ENCODE measurements around the gene MIEF1. TPM values are rescaled to one million over a fixed set of nuclear protein-coding genes. Genes with fewer than 3 reads are reported as not detected.

The MIEF1 gene
- total RNA-seq, 2 donors from 2014 or later, result 24.0 to 38.6 TPM

GRCh38 chr22:39522567-39523300, 20.6 kb downstream of the MIEF1 start:
- peak overlapping the region; percentile 100 for H3K4me3 ChIP-seq
- H3K9me3 ChIP-seq, result no peaks in the 10 kb centered on the region
- intact Hi-C loops (cut with DNase I), result loop anchor here (5.0 to 10.0 kb wide), 2 partner anchors 178 to 650 kb away; partner anchors contain the start of genes CBX6 and SYNGR1
- peak overlapping the region; percentile 100 for H3K27ac ChIP-seq
- TF ChIP-seq CTCF (IDR thresholded peaks at IDR 0.05), result no peak
- peak; percentile 82 for TF ChIP-seq POLR2AphosphoS5 (IDR thresholded peaks at IDR 0.05)
- TF ChIP-seq POLR2A (IDR thresholded peaks at IDR 0.05), result no peak
- DNase-seq (ENCODE audit: low spot score), result peak; percentile 82
- peaks cover 17% of the 10 kb centered on the region for H3K4me1 ChIP-seq (replicated peaks)
- 6% methylated on average over 14 of the region's 14 CpGs for WGBS
- H3K36me3 ChIP-seq, result peaks cover 6 to 17% of the 10 kb centered on the region in 2 donors
- no peaks in the 10 kb centered on the region for H3K27me3 ChIP-seq (replicated peaks; ENCODE audit: insufficient read depth)

- TF ChIP-seq CTCF (IDR thresholded peaks at IDR 0.05), result no peak
- no peak for TF ChIP-seq POLR2AphosphoS5 (IDR thresholded peaks at IDR 0.05)
- no peak for TF ChIP-seq POLR2A (IDR thresholded peaks at IDR 0.05)
- no peaks in the 10 kb centered on the region for H3K9me3 ChIP-seq
- peaks cover 6 to 17% of the 10 kb centered on the region in 2 donors for H3K36me3 ChIP-seq
- DNase-seq (ENCODE audit: low spot score), result no peak
- 60% methylated on average over 13 of the region's 13 CpGs for WGBS
- H3K4me3 ChIP-seq, result no peak overlapping the region
- peak overlapping the region in 1 of 2 donors; percentile 100 for H3K27ac ChIP-seq
- peaks cover 27% of the 10 kb centered on the region for H3K4me1 ChIP-seq (replicated peaks)
- H3K27me3 ChIP-seq (replicated peaks; ENCODE audit: insufficient read depth), result no peaks in the 10 kb centered on the region
- intact Hi-C loops (cut with DNase I), result loop anchor here (5.0 to 10.0 kb wide), 2 partner anchors 179 to 652 kb away; partner anchors contain the start of genes CBX6 and SYNGR1
Measured at GRCh38 chr22:39524089-39524752, 22.1 kb downstream of the MIEF1 start.

- no peaks in the 10 kb centered on the region for H3K9me3 ChIP-seq
- H3K4me1 ChIP-seq (replicated peaks), result peaks cover 34% of the 10 kb centered on the region
- H3K27ac ChIP-seq, result peak overlapping the region in 1 of 2 donors; percentile 100
- TF ChIP-seq POLR2AphosphoS5 (IDR thresholded peaks at IDR 0.05), result no peak
- TF ChIP-seq CTCF (IDR thresholded peaks at IDR 0.05), result no peak
- TF ChIP-seq POLR2A (IDR thresholded peaks at IDR 0.05), result no peak
- WGBS, result 72% methylated on average over 10 of the region's 10 CpGs
- intact Hi-C loops (cut with DNase I), result loop anchor here (5.0 to 10.0 kb wide), 3 partner anchors 33 to 653 kb away; partner anchors contain the start of genes CBX6 and SYNGR1
- no peak overlapping the region for H3K4me3 ChIP-seq
- H3K27me3 ChIP-seq (replicated peaks; ENCODE audit: insufficient read depth), result no peaks in the 10 kb centered on the region
- DNase-seq (ENCODE audit: low spot score), result no peak
- peaks cover 6 to 22% of the 10 kb centered on the region in 2 donors for H3K36me3 ChIP-seq
Measured at GRCh38 chr22:39524753-39525657, 22.9 kb downstream of the MIEF1 start.

GRCh38 chr22:39525658-39525975, 23.5 kb downstream of the MIEF1 start:
- DNase-seq (ENCODE audit: low spot score), result no peak
- Histone ChIP-seq H3K36me3 (peaks cover 6 to 22% of the 10 kb centered on the region in 2 donors), H3K27me3 (replicated peaks; ENCODE audit: insufficient read depth) (no peaks in the 10 kb centered on the region), H3K9me3 (no peaks in the 10 kb centered on the region), H3K4me3 (no peak overlapping the region), H3K4me1 (replicated peaks) (peaks cover 38% of the 10 kb centered on the region), H3K27ac (peak overlapping the region in 1 of 2 donors; percentile 100)
- WGBS, result 84% methylated on average over 4 of the region's 4 CpGs
- intact Hi-C loops (cut with DNase I), result loop anchor here (5.0 to 10.0 kb wide), 2 partner anchors 33 to 181 kb away; partner anchors contain the start of gene SYNGR1
- TF ChIP-seq POLR2AphosphoS5 (IDR thresholded peaks at IDR 0.05) (no peak), POLR2A (IDR thresholded peaks at IDR 0.05) (no peak), CTCF (IDR thresholded peaks at IDR 0.05) (no peak)

Measured in prostate gland (tissue), 2 donors.